Natural killer cell treated with Interleukin-12 subunit alpha and Interleukin-12 subunit beta and Interleukin-15 and Interleukin-18, amount 100 ng/mL, for 72 hours (primary cell): ENCODE data around the gene ZNF207. TPM values are rescaled to one million over a fixed set of nuclear protein-coding genes. Genes with fewer than 3 reads are reported as not detected.

Experiments
- total RNA-seq, 2 donors: library from RNA; stranded (reverse); gene quantifications; one replicate each; pipeline ENCODE4 v1.2.3, GENCODE V29; 2022

The ZNF207 gene
- total RNA-seq, 2 donors from 2014 or later = 311 to 319 TPM

Other genes with a start within 250 kb of the ZNF207 start
- gene RHOT1, start 207.7 kb upstream of the ZNF207 start, total RNA-seq = 10 to 100 TPM; 25.2 to 27.1 TPM
- gene RHBDL3, start 84.3 kb upstream of the ZNF207 start, total RNA-seq = under 1 TPM; 0.33 to 0.40 TPM
- gene C17orf75, start 8.0 kb upstream of the ZNF207 start, total RNA-seq = 10 to 100 TPM; 23.2 to 24.5 TPM
- gene PSMD11, start 94.4 kb downstream of the ZNF207 start, total RNA-seq = 100 to 1,000 TPM; 179 to 203 TPM
- 1 to 10 TPM; 3.7 to 5.9 TPM for gene CDK5R1, start 136.8 kb downstream of the ZNF207 start, total RNA-seq